ENCODE measurements around the gene GFM1.

The GFM1 gene

DNA sequence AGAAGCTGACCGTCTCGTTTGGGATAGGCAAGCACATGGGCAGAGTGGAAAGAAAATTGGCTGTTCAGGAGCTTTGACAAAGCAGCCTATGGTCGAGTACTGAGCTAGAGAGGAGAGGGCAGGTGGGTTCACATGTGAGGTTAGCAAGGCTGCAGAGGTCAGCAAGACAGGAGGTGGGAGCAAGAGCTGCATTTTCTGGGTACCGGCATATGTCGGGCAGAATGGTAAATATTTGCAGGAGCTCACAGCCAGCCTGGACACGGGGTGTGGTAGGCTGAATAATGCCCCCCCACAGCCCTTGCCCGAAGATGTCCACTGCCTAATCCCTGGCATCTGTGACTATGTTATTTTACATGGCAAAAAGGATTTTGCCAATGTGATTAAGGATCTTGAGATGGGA, 79.7 kb downstream of the GFM1 start:
- Histone ChIP-seq H3K4me3 (no peak overlapping the region), H3K27ac (peak overlapping the region; percentile 69 to 86)
- DNase-seq (ENCODE audit: low spot score) = peak; percentile 64
- TF ChIP-seq, protein P1, sequence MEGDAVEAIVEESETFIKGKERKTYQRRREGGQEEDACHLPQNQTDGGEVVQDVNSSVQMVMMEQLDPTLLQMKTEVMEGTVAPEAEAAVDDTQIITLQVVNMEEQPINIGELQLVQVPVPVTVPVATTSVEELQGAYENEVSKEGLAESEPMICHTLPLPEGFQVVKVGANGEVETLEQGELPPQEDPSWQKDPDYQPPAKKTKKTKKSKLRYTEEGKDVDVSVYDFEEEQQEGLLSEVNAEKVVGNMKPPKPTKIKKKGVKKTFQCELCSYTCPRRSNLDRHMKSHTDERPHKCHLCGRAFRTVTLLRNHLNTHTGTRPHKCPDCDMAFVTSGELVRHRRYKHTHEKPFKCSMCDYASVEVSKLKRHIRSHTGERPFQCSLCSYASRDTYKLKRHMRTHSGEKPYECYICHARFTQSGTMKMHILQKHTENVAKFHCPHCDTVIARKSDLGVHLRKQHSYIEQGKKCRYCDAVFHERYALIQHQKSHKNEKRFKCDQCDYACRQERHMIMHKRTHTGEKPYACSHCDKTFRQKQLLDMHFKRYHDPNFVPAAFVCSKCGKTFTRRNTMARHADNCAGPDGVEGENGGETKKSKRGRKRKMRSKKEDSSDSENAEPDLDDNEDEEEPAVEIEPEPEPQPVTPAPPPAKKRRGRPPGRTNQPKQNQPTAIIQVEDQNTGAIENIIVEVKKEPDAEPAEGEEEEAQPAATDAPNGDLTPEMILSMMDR (IDR thresholded peaks at IDR 0.05) = no peak

DNA sequence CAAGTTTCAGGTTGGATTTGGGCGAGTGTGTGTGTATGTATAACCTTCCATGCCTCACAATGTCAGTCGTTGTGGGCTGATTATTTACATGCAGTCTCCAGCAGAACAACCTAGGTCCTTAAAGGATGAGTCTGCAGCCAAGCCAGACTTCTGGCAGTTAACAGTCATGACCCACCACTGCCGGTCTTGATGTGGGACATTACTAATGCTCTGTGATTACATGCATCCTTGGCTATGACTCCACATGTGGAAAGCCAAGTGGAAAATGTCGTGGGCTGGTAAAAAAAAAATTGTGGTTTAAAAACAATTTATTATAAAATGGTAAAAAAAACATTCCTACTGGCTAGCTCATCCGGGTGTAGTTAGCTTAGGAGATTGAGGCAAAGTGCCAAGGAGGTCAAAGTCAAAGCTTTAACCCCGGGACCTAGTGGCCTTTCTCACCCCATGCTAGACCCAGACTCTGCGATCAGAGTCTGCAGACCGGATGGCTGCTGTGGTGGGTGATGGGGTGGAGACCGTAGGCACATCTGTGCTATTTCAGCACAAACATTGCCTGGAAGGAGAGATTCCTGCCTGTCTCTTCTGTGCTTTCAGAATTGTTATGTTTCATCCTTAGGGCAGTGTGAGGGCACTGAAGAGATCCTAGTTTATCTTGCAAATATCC, 81.2 kb downstream of the GFM1 start:
- no peak overlapping the region for H3K4me3 ChIP-seq
- DNase-seq (ENCODE audit: low spot score) = peak; percentile 84
- peak overlapping the region; percentile 69 to 86 for H3K27ac ChIP-seq
- TF ChIP-seq, protein P1 (IDR thresholded peaks at IDR 0.05) = no peak

DNA sequence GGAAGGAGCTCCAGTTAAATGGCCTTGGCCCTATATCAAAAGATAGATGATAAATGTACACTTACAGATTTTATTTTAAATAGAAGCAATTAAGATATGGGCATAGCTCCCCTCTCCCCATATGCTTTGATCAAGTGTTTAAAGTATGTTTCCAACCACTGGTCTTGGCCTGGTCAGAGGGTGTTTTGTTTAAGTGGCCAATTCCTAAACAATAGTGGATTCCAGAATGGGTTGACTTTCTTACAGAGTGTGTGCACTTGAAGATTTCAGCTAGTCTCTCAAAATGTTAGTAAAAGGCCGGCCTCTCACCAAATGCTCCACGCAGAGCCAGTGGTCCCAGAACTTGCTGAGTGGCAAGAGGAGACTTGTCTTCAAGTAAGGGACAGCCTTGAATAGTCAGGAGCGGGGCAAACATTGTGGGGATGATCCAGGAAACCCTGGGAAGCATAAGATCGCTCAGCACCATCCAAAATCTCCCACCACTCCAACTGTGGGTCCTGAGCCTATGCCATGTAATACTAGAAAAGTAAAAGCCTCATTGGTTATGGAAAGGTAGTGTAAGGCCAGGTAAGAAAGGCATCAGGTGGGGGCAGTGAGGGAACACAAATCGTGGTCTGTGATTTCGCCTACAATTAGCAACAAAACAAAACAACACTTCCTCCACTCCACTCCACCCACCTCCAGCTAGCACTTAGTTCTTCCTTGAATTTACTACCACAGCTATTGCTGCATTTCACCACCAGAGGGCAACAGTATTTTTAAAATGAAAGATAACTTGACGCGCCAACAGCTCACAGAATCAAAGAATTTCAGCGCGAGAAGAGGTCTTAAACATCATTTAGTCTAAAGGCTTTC, 83.1 kb downstream of the GFM1 start:
- H3K4me3 ChIP-seq = peak overlapping the region; percentile 37
- TF ChIP-seq, protein P1 (IDR thresholded peaks at IDR 0.05) = peak; percentile 86
- peak overlapping the region; percentile 44 to 79 for H3K27ac ChIP-seq
- no peak for DNase-seq (ENCODE audit: low spot score)

DNA sequence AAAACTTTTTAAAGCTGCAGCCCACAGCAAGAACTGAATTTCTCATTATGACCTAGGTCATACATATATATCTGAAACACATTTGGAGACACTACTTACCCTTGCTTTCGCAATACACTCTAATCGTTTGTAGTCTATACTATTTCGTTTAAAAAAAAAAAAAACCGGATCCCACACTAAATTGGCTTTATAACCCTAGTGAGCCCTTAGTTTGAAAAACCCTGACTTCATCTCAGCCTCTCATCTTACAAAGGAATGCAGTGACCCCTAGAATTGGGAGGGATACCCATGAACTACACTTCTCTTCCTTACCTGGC, 83.7 kb downstream of the GFM1 start:
- no peak for DNase-seq (ENCODE audit: low spot score)
- TF ChIP-seq, protein P1 (IDR thresholded peaks at IDR 0.05) = no peak
- Histone ChIP-seq H3K4me3 (peak overlapping the region; percentile 37), H3K27ac (no peak overlapping the region)

DNA sequence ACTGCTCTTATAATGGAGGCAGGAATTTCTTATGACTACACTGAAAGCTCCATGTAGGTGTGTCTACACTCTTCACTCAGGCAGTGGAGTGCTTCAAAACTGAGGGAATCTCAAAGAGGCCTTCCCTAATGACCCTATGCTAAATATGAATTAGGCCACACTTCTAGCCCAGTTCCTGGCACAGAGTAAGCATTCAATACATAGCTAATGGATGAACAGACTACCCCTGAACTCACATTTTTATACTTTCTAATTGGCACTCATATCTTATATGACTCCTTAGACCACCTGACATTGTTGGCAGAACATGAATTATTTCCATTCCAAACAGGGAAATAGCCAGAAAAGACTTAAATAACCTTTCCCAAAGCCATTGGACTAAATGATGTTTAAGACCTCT, 84.5 kb downstream of the GFM1 start:
- TF ChIP-seq, protein P1 (IDR thresholded peaks at IDR 0.05) = no peak
- H3K27ac ChIP-seq = no peak overlapping the region
- H3K4me3 ChIP-seq = no peak overlapping the region
- peak; percentile 26 for DNase-seq (ENCODE audit: low spot score)

DNA sequence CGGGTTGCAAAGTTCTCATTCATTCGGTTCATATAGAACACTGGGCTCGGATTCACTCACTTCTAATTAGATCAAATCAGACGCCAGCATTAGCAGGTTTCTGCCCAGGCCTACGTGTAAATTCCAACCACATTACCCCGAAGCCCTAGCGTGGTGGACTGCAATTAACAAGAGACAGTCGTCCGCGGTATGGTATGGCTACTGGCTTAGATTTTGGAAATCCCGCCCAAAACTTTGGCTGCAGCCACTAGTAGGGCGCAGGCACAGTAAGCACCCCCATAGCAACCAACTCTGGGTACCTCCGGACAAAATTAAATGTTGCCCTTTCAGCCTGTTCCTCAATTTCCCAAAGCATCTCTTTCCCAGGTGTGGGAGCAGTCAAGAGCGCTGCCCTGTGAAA, 87.2 kb downstream of the GFM1 start:
- H3K27ac ChIP-seq = peak overlapping the region; percentile 69 to 83
- TF ChIP-seq, protein P1 (IDR thresholded peaks at IDR 0.05) = no peak
- peak; percentile 60 for DNase-seq (ENCODE audit: low spot score)
- H3K4me3 ChIP-seq = peak overlapping the region; percentile 89

Measured in coronary artery (tissue), 2 donors.